Activated CD4-positive, alpha-beta T cell treated with anti-CD3 and anti-CD28 coated beads, Interleukin-2, Interleukin-6, amounts not matched to agents 100 ng/mL and 50 ng/mL, durations not matched to agents 16 hours and 8 hours (primary cell): ENCODE measurements around the gene USP17L5.
"Not testable (repeated sequence)": the region's sequence is repeated elsewhere in the genome, so short reads cannot be mapped to it uniquely, and the experiment has no call there.

ENCODE experiments used
- DNase-seq: peaks from one replicate; pipeline ENCODE4 v3.0.0-alpha.2; 2020

Gene USP17L5

DNA sequence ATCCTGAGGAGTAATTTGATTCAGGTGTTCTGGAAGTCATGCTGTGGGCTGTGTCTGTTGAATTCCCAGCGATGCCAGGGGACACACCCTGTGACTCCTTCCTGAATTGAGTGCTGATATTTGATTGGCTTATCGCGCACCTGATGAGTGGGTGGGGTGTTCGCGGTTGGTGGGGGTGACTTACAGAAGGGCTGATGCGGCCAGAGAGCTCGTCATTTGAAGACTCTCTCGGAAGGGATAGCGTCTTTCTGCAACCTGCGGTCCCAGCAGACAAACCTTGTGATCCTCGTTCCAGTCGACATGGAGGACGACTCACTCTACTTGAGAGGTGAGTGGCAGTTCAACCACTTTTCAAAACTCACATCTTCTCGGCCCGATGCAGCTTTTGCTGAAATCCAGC is at the start of gene USP17L5:
USP17L5 (plus strand) TSS at position 301 of the 400 bp plus-strand sequence; CDS start at position 301, 0 bp downstream.
- DNase-seq, result not testable (repeated sequence)

- peak; percentile 10 for DNase-seq
These were observed 15.0 kb upstream of the USP17L5 start for GRCh38 chr4:9324191-9324590.

GRCh38 chr4:9324865-9325264 is 14.3 kb upstream of the USP17L5 start, which contains the start of gene USP17L24:
Gene USP17L24, plus strand, starts transcription at chr4:9325165. Its CDS starts 0 bp downstream, at chr4:9325165.
- not testable (repeated sequence) for DNase-seq

GRCh38 chr4:9329611-9330010 is 9.6 kb upstream of the USP17L5 start, which contains the start of gene USP17L25:
Gene USP17L25, plus strand, starts transcription at chr4:9329911. Its CDS starts 0 bp downstream, at chr4:9329911.
- DNase-seq, result not testable (repeated sequence)

DNA sequence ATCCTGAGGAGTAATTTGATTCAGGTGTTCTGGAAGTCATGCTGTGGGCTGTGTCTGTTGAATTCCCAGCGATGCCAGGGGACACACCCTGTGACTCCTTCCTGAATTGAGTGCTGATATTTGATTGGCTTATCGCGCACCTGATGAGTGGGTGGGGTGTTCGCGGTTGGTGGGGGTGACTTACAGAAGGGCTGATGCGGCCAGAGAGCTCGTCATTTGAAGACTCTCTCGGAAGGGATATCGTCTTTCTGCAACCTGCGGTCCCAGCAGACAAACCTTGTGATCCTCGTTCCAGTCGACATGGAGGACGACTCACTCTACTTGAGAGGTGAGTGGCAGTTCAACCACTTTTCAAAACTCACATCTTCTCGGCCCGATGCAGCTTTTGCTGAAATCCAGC is 4.8 kb upstream of the USP17L5 start, which contains the start of gene USP17L26:
USP17L26 (plus strand) TSS at position 301 of the 400 bp plus-strand sequence; CDS start at position 301, 0 bp downstream.
- DNase-seq, result not testable (repeated sequence)

- not testable (repeated sequence) for DNase-seq
These were observed 4.6 kb downstream of the USP17L5 start, which contains the start of gene USP17L27 for GRCh38 chr4:9343848-9344247. Gene USP17L27, plus strand, starts transcription at chr4:9344148. Its CDS starts 0 bp downstream, at chr4:9344148.

DNA sequence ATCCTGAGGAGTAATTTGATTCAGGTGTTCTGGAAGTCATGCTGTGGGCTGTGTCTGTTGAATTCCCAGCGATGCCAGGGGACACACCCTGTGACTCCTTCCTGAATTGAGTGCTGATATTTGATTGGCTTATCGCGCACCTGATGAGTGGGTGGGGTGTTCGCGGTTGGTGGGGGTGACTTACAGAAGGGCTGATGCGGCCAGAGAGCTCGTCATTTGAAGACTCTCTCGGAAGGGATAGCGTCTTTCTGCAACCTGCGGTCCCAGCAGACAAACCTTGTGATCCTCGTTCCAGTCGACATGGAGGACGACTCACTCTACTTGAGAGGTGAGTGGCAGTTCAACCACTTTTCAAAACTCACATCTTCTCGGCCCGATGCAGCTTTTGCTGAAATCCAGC is 9.4 kb downstream of the USP17L5 start, which contains the start of gene USP17L28:
USP17L28 (plus strand) TSS at position 301 of the 400 bp plus-strand sequence; CDS start at position 301, 0 bp downstream.
- DNase-seq, result not testable (repeated sequence)

GRCh38 chr4:9350866-9351265 is 11.7 kb downstream of the USP17L5 start:
- DNase-seq, result not testable (repeated sequence)

DNA sequence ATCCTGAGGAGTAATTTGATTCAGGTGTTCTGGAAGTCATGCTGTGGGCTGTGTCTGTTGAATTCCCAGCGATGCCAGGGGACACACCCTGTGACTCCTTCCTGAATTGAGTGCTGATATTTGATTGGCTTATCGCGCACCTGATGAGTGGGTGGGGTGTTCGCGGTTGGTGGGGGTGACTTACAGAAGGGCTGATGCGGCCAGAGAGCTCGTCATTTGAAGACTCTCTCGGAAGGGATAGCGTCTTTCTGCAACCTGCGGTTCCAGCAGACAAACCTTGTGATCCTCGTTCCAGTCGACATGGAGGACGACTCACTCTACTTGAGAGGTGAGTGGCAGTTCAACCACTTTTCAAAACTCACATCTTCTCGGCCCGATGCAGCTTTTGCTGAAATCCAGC is 14.1 kb downstream of the USP17L5 start, which contains the start of gene USP17L29:
USP17L29 (plus strand) TSS at position 301 of the 400 bp plus-strand sequence; CDS start at position 301, 0 bp downstream.
- not testable (repeated sequence) for DNase-seq

- not testable (repeated sequence) for DNase-seq
These were observed 23.6 kb downstream of the USP17L5 start, which contains the start of gene USP17L30 for GRCh38 chr4:9362829-9363228. Gene USP17L30, plus strand, starts transcription at chr4:9363129. Its CDS starts 0 bp downstream, at chr4:9363129.

GRCh38 chr4:9379881-9380280 is 40.7 kb downstream of the USP17L5 start:
- DNase-seq, result not testable (repeated sequence)

DNA sequence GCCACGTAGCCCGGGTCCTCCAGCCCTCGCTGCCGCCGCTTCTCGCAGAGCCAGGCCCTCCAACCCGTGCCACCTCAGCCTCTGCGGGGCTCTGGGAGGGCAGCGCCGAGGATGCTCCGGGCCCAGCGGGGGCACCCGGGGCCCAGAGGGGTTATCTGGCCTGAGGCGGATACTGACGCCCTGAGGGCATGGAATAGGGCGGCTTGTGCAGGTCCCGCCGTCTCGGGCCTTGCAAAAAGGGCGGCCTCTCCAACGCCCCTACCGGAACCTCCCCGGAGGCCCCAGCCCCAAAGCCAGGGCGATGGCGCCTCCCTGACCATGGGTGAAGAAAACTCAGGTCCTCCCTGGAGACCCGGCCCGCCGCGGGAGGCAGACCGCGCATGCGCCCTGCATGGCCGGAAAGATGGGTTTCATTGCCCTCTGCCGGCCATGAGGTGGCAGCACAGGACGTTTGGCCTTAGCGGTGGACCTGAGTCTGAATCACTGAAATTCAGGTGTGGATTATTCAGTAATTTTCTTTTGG is 41.9 kb downstream of the USP17L5 start:
- peak; percentile 74 for DNase-seq

GRCh38 chr4:9384126-9384525 is 44.9 kb downstream of the USP17L5 start:
- no peak for DNase-seq

GRCh38 chr4:9389001-9389400 is 49.8 kb downstream of the USP17L5 start:
- DNase-seq, result not testable (repeated sequence)
